OCI-LY1 (cell line): ENCODE data around the gene MTUS2.

Experiments
- H2AFZ ChIP-seq: fragments of 200-600 bp; sonication (generic), shearing (Covaris generic); 2 replicates; pipeline ENCODE4 v1.6.0; 2014; ENCODE audit warnings: antibody characterized with exemption, mild to moderate bottlenecking, low read length
- H3F3A ChIP-seq: fragments of 200-600 bp; sonication (generic), shearing (Covaris generic); 2 replicates; pipeline ENCODE4 v1.6.0; 2014; ENCODE audit warnings: mild to moderate bottlenecking, antibody characterized with exemption, low read length, moderate library complexity; ENCODE audit not compliant: insufficient read depth
- H3K27ac ChIP-seq: fragments of 200-600 bp; sonication (generic); 2 replicates; pipeline ENCODE4 v1.5.1; 2014; ENCODE audit warnings: low read length, mixed run types, mild to moderate bottlenecking, low read depth; ENCODE audit not compliant: poor library complexity, severe bottlenecking
- H3K27me3 ChIP-seq: fragments of 200-600 bp; sonication (generic); 2 replicates; pipeline ENCODE4 v1.6.0; 2014; ENCODE audit warnings: antibody characterized with exemption, mild to moderate bottlenecking, low read length, moderate library complexity; ENCODE audit not compliant: insufficient read depth
- H3K36me3 ChIP-seq: fragments of 200-600 bp; sonication (generic); 2 replicates; pipeline ENCODE4 v1.6.1; 2014; ENCODE audit warnings: mild to moderate bottlenecking, antibody characterized with exemption, low read length, moderate library complexity, mixed read lengths; ENCODE audit not compliant: insufficient read depth
- H3K4me1 ChIP-seq: fragments of 200-600 bp; sonication (generic); 2 replicates; pipeline ENCODE4 v1.5.1; 2014; ENCODE audit warnings: mild to moderate bottlenecking, low read length, moderate library complexity; ENCODE audit not compliant: insufficient read depth, severe bottlenecking
- H3K4me2 ChIP-seq: fragments of 200-600 bp; sonication (generic), shearing (Covaris generic); 2 replicates; pipeline ENCODE4 v1.6.1; 2014; ENCODE audit warnings: low read length
- H3K4me3 ChIP-seq: fragments of 200-600 bp; sonication (generic); 2 replicates; pipeline ENCODE4 v1.5.1; 2014; ENCODE audit warnings: low read length, low read depth, mild to moderate bottlenecking, mixed read lengths; ENCODE audit not compliant: poor library complexity, severe bottlenecking
- H3K79me2 ChIP-seq: fragments of 200-600 bp; shearing (Covaris generic); 2 replicates; pipeline ENCODE4 v1.6.1; 2016; ENCODE audit warnings: mixed run types, low read length, mixed read lengths; ENCODE audit not compliant: insufficient read depth
- H3K9ac ChIP-seq: fragments of 200-600 bp; sonication (generic), shearing (Covaris generic); 2 replicates; pipeline ENCODE4 v1.6.1; 2014; ENCODE audit warnings: mild to moderate bottlenecking, low read length, mixed read lengths
- H3K9me2 ChIP-seq: fragments of 200-600 bp; sonication (generic), shearing (Covaris generic); 2 replicates; pipeline ENCODE4 v1.6.1; 2014; ENCODE audit warnings: low read depth, mild to moderate bottlenecking, low read length, mixed read lengths
- H3K9me3 ChIP-seq: fragments of 200-600 bp; shearing (Covaris generic); 2 replicates; pipeline ENCODE4 v1.6.1; 2014; ENCODE audit warnings: low read length, mixed read lengths
- H4K20me1 ChIP-seq: fragments of 200-600 bp; sonication (generic), shearing (Covaris generic); 2 replicates; pipeline ENCODE4 v1.6.0; 2016; ENCODE audit warnings: mild to moderate bottlenecking, low read length; ENCODE audit not compliant: insufficient read depth
- CTCF ChIP-seq: fragments of 200-600 bp; sonication (generic), shearing (Covaris generic); IDR thresholded peaks from 2 replicates; pipeline ENCODE4 v1.5.1; 2017; ENCODE audit warnings: mild to moderate bottlenecking, antibody characterized with exemption, low read length, moderate library complexity, mixed read lengths
- EZH2 ChIP-seq: fragments of 200-600 bp; sonication (generic), shearing (Covaris generic); IDR thresholded peaks from 2 replicates; pipeline ENCODE4 v1.8.0; 2017; ENCODE audit warnings: borderline replicate concordance, mixed run types, mild to moderate bottlenecking, antibody characterized with exemption, low read length, moderate library complexity, mixed read lengths

MTUS2 gene

DNA sequence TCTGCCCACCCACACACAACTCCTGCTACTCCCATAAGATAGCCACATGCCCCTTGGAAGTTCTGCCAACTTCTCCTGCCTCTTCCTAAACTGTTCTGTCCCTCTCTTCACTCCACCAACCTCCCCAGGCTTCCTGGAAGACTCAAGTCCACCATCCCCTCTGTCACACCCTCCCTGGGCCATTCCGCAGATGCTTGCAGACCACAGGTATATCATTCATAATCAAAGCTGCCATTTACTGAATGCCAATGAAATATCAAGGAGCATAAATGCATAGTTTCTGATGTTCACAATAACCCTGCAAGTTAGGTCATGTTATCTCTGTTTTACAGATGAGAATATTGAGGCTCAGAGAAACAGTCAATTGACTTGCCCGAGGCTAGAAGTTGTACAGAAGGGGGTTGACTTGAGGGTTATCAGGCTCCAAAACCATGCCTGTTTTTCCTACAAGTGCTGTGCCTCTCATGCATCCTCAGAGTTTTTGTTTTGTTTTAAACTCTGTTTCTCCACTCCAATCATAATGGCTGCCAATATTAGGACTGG lies 639.7 kb downstream of the MTUS2 start:
- H3K4me3 ChIP-seq: no peak overlapping the region
- no peaks in the 10 kb centered on the region for H3K27me3 ChIP-seq
- H3K9me2 ChIP-seq: no peaks in the 10 kb centered on the region
- H3F3A ChIP-seq: no peaks in the 10 kb centered on the region
- H3K9me3 ChIP-seq: no peaks in the 10 kb centered on the region
- H3K36me3 ChIP-seq: no peaks in the 10 kb centered on the region
- H2AFZ ChIP-seq: no peak overlapping the region
- no peaks in the 10 kb centered on the region for H3K79me2 ChIP-seq
- no peak overlapping the region for H3K4me2 ChIP-seq
- TF ChIP-seq CTCF: no peak
- TF ChIP-seq EZH2: no peak
- H4K20me1 ChIP-seq: no peaks in the 10 kb centered on the region
- H3K4me1 ChIP-seq: no peaks in the 10 kb centered on the region
- H3K27ac ChIP-seq: no peak overlapping the region
- no peak overlapping the region for H3K9ac ChIP-seq

DNA sequence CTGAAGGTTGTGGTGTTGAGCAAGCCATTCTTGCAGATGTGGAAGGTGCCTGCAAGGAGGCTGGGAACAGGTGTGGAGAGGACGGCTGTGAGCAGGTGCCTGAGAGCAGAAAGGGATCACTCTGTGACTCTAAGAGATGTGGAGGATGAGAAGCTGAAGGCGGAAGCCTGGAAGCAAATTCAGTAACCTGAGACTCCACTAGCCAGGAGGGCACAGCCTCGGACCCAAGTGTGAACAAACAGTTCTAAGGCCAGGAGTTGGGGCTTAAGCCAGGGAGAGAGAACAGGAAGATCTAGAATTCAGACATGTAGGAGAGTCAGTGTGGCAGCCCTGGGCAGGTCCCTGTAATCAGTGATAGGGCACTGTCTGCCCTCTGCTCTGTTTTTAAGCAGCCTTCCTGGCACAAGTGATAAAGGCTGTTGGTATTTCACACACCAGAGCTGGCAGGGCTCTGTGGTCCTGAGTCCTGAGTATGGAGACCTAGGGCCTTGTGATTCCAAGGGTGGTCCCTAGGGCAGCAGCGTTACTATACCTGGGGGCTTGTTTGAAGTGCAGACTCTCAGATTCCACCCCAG lies 644.1 kb downstream of the MTUS2 start:
- Histone ChIP-seq H3K9me3 (no peaks in the 10 kb centered on the region), H3K4me2 (no peak overlapping the region), H3K27ac (no peak overlapping the region), H3K9ac (no peak overlapping the region), H3K4me1 (no peaks in the 10 kb centered on the region), H4K20me1 (no peaks in the 10 kb centered on the region), H3K4me3 (no peak overlapping the region), H3F3A (no peaks in the 10 kb centered on the region), H3K36me3 (no peaks in the 10 kb centered on the region), H3K9me2 (no peaks in the 10 kb centered on the region), H3K27me3 (no peaks in the 10 kb centered on the region), H2AFZ (no peak overlapping the region), H3K79me2 (no peaks in the 10 kb centered on the region)
- TF ChIP-seq EZH2: no peak
- TF ChIP-seq CTCF: no peak

DNA sequence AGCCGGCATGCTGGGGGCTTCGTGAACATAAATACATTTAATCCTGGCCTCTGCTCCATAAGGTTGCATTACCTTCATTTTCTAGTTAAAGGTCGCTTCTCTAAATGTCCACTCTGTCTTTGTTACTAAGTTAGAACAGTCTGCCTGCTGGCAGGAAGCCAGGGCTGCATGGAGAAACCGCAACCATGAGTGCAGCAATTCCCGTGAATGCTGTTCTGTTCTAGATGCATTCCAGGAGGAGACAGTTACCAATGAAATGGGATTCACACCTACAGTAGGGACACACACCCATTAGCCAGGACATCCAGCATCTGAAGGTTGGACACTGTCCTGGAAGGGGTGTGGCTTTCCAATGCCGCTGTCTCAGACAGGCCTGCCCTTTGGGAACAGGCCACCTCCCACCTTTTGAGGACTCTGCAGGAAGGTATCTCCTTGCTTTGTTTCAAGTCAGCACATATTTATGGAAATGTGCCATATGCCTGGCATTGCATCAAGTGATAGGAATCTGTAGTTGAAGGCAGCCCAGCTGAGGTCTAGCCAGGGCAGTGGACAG lies 645.7 kb downstream of the MTUS2 start:
- no peak overlapping the region for H3K27ac ChIP-seq
- no peaks in the 10 kb centered on the region for H3K27me3 ChIP-seq
- no peak overlapping the region for H2AFZ ChIP-seq
- TF ChIP-seq EZH2: no peak
- TF ChIP-seq CTCF: no peak
- H3K79me2 ChIP-seq: no peaks in the 10 kb centered on the region
- no peaks in the 10 kb centered on the region for H3K9me3 ChIP-seq
- H3K4me2 ChIP-seq: no peak overlapping the region
- H3K4me1 ChIP-seq: no peaks in the 10 kb centered on the region
- H4K20me1 ChIP-seq: no peaks in the 10 kb centered on the region
- no peaks in the 10 kb centered on the region for H3K9me2 ChIP-seq
- H3K36me3 ChIP-seq: no peaks in the 10 kb centered on the region
- H3K4me3 ChIP-seq: no peak overlapping the region
- no peaks in the 10 kb centered on the region for H3F3A ChIP-seq
- no peak overlapping the region for H3K9ac ChIP-seq
